ENCODE data around the gene NR2E3.

DNA sequence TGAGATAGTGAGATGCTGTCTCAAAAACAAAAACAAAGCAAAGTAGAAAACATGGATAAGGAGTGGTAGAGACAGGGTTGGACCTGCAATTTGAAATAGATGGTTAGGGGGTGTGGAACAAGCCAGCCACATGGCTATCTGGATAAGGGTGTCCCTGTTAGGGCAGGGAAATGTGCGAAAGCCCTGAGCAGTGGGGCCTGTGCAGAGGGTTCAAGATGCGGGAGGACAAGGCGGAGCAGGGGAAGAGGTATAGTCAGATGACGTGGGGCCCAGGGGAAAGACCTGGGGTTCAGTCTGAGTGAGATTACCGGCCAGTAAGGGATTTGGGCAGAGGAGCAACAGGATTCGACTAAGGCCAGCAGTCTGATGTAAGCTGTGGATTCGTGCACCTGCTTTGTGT, 18.4 kb upstream of the NR2E3 start:
- TF ChIP-seq CTCF (IDR thresholded peaks at IDR 0.05) (no peak), POLR2A (IDR thresholded peaks at IDR 0.05) (no peak)

Data from Peyer's patch (tissue), 4 donors.